Lung microvascular endothelial cell (primary cell): ENCODE results near the gene KLF6. TPM values are rescaled to one million over a fixed set of nuclear protein-coding genes. Genes with fewer than 3 reads are reported as not detected.

Experiments
- DNase-seq, 2 donors: peaks; one replicate each; pipeline versions ENCODE4 v3.0.0 to v3.0.0-alpha.2; 2010; ENCODE audit warnings: low read depth in 2 of 2
- total RNA-seq: library from RNA; depleted of rRNA; stranded (reverse); fragments of >200 nt; gene quantifications from 2 replicates; pipeline ENCODE4 v1.2.1, GENCODE V29; 2014

Gene KLF6
- total RNA-seq, 1 donor from 2014 or later, result 170 TPM

- DNase-seq, result no peak
Observed at GRCh38 chr10:3789621-3790020, 4.6 kb upstream of the KLF6 start.

GRCh38 chr10:3787816-3788215, 2.8 kb upstream of the KLF6 start:
- no peak for DNase-seq

GRCh38 chr10:3787016-3787400, 2.0 kb upstream of the KLF6 start:
- peak in 1 of 2 donors; percentile 46 for DNase-seq

- peak; percentile 66 to 92 for DNase-seq
Observed at GRCh38 chr10:3786295-3787015, 1.4 kb upstream of the KLF6 start.

GRCh38 chr10:3785851-3786271, 852 bp upstream of the KLF6 start:
- DNase-seq, result peak; percentile 71 to 74

- DNase-seq, result peak; percentile 98 to 99
Observed at GRCh38 chr10:3785251-3785850, 342 bp upstream of the KLF6 start.

- peak; percentile 42 to 58 for DNase-seq
Observed at GRCh38 chr10:3783682-3784432, 1.2 kb downstream of the KLF6 start.

- DNase-seq, result peak; percentile 54 to 71
Observed at GRCh38 chr10:3783316-3783681, 1.7 kb downstream of the KLF6 start.

- peak; percentile 84 to 91 for DNase-seq
Observed at GRCh38 chr10:3782451-3783315, 2.3 kb downstream of the KLF6 start.

GRCh38 chr10:3782146-3782450, 2.9 kb downstream of the KLF6 start:
- DNase-seq, result peak in 1 of 2 donors; percentile 68

GRCh38 chr10:3781468-3782145, 3.4 kb downstream of the KLF6 start:
- DNase-seq, result peak; percentile 63 to 75

GRCh38 chr10:3780771-3781467, 4.1 kb downstream of the KLF6 start:
- DNase-seq, result peak; percentile 41 to 53

- peak; percentile 58 to 68 for DNase-seq
Observed at GRCh38 chr10:3780021-3780770, 4.8 kb downstream of the KLF6 start.

GRCh38 chr10:3779158-3779741, 5.8 kb downstream of the KLF6 start:
- peak; percentile 39 to 54 for DNase-seq

GRCh38 chr10:3778692-3779157, 6.3 kb downstream of the KLF6 start:
- DNase-seq, result peak; percentile 33 to 55

GRCh38 chr10:3777981-3778691, 6.9 kb downstream of the KLF6 start:
- DNase-seq, result peak; percentile 25 to 51

GRCh38 chr10:3776796-3777571, 8.0 kb downstream of the KLF6 start:
- peak; percentile 67 to 68 for DNase-seq
